Measurements from ENCODE around the gene TGM5. TPM values are rescaled to one million over a fixed set of nuclear protein-coding genes. Genes with fewer than 3 reads are reported as not detected.
A peak's percentile ranks its signal among the peaks of the same experiment; 100 is the strongest.

The TGM5 gene
- total RNA-seq, 1 donor: not detected

GRCh38 chr15:43268111-43269105 lies 1.7 kb upstream of the TGM5 start:
- no peaks in the 10 kb centered on the region for H4K20me1 ChIP-seq (ENCODE audit: insufficient read depth, low read length)
- peaks cover 56% of the 10 kb centered on the region for H3K27me3 ChIP-seq (ENCODE audit: insufficient read depth, low read length)
- no peak overlapping the region for H3K27ac ChIP-seq (ENCODE audit: low read depth, low read length)
- TF ChIP-seq, protein P1, sequence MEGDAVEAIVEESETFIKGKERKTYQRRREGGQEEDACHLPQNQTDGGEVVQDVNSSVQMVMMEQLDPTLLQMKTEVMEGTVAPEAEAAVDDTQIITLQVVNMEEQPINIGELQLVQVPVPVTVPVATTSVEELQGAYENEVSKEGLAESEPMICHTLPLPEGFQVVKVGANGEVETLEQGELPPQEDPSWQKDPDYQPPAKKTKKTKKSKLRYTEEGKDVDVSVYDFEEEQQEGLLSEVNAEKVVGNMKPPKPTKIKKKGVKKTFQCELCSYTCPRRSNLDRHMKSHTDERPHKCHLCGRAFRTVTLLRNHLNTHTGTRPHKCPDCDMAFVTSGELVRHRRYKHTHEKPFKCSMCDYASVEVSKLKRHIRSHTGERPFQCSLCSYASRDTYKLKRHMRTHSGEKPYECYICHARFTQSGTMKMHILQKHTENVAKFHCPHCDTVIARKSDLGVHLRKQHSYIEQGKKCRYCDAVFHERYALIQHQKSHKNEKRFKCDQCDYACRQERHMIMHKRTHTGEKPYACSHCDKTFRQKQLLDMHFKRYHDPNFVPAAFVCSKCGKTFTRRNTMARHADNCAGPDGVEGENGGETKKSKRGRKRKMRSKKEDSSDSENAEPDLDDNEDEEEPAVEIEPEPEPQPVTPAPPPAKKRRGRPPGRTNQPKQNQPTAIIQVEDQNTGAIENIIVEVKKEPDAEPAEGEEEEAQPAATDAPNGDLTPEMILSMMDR (IDR thresholded peaks at IDR 0.05; ENCODE audit: extremely low read depth, low read depth, low read length): peak; percentile 53
- no peaks in the 10 kb centered on the region for H3K36me3 ChIP-seq (ENCODE audit: insufficient read depth, low read length)
- H2AFZ ChIP-seq (ENCODE audit: low read length): no peak overlapping the region
- no peaks in the 10 kb centered on the region for H3K9me3 ChIP-seq (ENCODE audit: low read depth, low read length)
- no peak overlapping the region for H3K4me3 ChIP-seq (ENCODE audit: insufficient read depth, low read length)
- H3K4me2 ChIP-seq (ENCODE audit: insufficient read depth, low read length): no peak overlapping the region
- DNase-seq (ENCODE audit: insufficient read length, low spot score, missing footprints): no peak
- no peaks in the 10 kb centered on the region for H3K4me1 ChIP-seq (ENCODE audit: insufficient read depth, low read length)
- H3K79me2 ChIP-seq (ENCODE audit: insufficient read depth, low read length): no peaks in the 10 kb centered on the region

GRCh38 chr15:43267439-43267838 lies 711 bp upstream of the TGM5 start:
- no peak for DNase-seq (ENCODE audit: insufficient read length, low spot score, missing footprints)
- Histone ChIP-seq H2AFZ (ENCODE audit: low read length) (no peak overlapping the region), H3K36me3 (ENCODE audit: insufficient read depth, low read length) (no peaks in the 10 kb centered on the region), H3K4me2 (ENCODE audit: insufficient read depth, low read length) (no peak overlapping the region), H4K20me1 (ENCODE audit: insufficient read depth, low read length) (no peaks in the 10 kb centered on the region), H3K9me3 (ENCODE audit: low read depth, low read length) (no peaks in the 10 kb centered on the region), H3K27me3 (ENCODE audit: insufficient read depth, low read length) (peaks cover 59% of the 10 kb centered on the region), H3K79me2 (ENCODE audit: insufficient read depth, low read length) (no peaks in the 10 kb centered on the region), H3K4me3 (ENCODE audit: insufficient read depth, low read length) (no peak overlapping the region), H3K4me1 (ENCODE audit: insufficient read depth, low read length) (no peaks in the 10 kb centered on the region), H3K27ac (ENCODE audit: low read depth, low read length) (no peak overlapping the region)
- TF ChIP-seq, protein P1 (IDR thresholded peaks at IDR 0.05; ENCODE audit: extremely low read depth, low read depth, low read length): no peak

GRCh38 chr15:43266386-43266785 lies 342 bp downstream of the TGM5 start:
- H4K20me1 ChIP-seq (ENCODE audit: insufficient read depth, low read length): no peaks in the 10 kb centered on the region
- TF ChIP-seq, protein P1 (IDR thresholded peaks at IDR 0.05; ENCODE audit: extremely low read depth, low read depth, low read length): no peak
- H3K27ac ChIP-seq (ENCODE audit: low read depth, low read length): no peak overlapping the region
- H3K9me3 ChIP-seq (ENCODE audit: low read depth, low read length): no peaks in the 10 kb centered on the region
- no peak overlapping the region for H2AFZ ChIP-seq (ENCODE audit: low read length)
- no peaks in the 10 kb centered on the region for H3K79me2 ChIP-seq (ENCODE audit: insufficient read depth, low read length)
- H3K4me1 ChIP-seq (ENCODE audit: insufficient read depth, low read length): no peaks in the 10 kb centered on the region
- H3K4me3 ChIP-seq (ENCODE audit: insufficient read depth, low read length): no peak overlapping the region
- no peak for DNase-seq (ENCODE audit: insufficient read length, low spot score, missing footprints)
- H3K36me3 ChIP-seq (ENCODE audit: insufficient read depth, low read length): no peaks in the 10 kb centered on the region
- H3K27me3 ChIP-seq (ENCODE audit: insufficient read depth, low read length): peaks cover 66% of the 10 kb centered on the region
- no peak overlapping the region for H3K4me2 ChIP-seq (ENCODE audit: insufficient read depth, low read length)

DNA sequence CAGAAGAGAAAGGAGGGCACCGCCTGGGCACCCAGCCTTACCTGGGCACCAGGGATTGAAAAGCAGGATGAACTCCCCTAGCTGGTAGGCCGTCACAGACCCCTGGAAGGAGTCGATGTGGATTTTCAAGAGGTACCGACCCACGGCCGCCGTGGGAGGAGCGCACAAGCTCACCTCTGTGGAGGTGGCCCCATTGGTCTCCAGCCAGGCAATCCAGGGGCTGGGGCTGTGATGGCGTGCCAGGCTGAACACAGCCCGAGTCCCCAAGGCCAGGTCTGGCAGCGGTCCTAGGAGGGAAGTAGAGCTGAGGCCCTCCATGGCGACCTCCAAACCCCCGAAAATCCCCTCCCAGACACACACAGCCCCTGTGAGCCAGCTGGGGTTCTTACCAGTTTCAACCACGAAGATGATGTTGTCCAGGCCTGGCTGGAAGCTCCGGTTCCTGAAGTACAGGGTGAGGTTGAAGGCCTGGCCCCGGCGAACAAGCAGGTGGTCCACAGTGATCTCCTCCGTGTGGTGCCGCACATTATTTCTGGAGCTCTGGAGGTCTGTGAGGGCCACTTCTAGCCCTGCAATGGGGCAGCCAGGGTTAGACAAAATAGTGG lies 6.6 kb downstream of the TGM5 start:
- Histone ChIP-seq H3K4me2 (ENCODE audit: insufficient read depth, low read length) (no peak overlapping the region), H3K4me3 (ENCODE audit: insufficient read depth, low read length) (no peak overlapping the region), H3K4me1 (ENCODE audit: insufficient read depth, low read length) (no peaks in the 10 kb centered on the region), H3K27me3 (ENCODE audit: insufficient read depth, low read length) (peaks cover 44% of the 10 kb centered on the region), H3K36me3 (ENCODE audit: insufficient read depth, low read length) (no peaks in the 10 kb centered on the region), H4K20me1 (ENCODE audit: insufficient read depth, low read length) (no peaks in the 10 kb centered on the region), H3K79me2 (ENCODE audit: insufficient read depth, low read length) (no peaks in the 10 kb centered on the region), H2AFZ (ENCODE audit: low read length) (no peak overlapping the region), H3K9me3 (ENCODE audit: low read depth, low read length) (no peaks in the 10 kb centered on the region), H3K27ac (ENCODE audit: low read depth, low read length) (no peak overlapping the region)
- TF ChIP-seq, protein P1 (IDR thresholded peaks at IDR 0.05; ENCODE audit: extremely low read depth, low read depth, low read length): no peak
- DNase-seq (ENCODE audit: insufficient read length, low spot score, missing footprints): no peak
